Measurements from ENCODE around the gene TRABD2B. TPM values are rescaled to one million over a fixed set of nuclear protein-coding genes. Genes with fewer than 3 reads are reported as not detected.

The TRABD2B gene
- total and polyA plus RNA-seq, 2 experiments from 2014 or later, result 1.6 to 2.0 TPM

GRCh38 chr1:47784497-47784822 lies 212.7 kb downstream of the TRABD2B start (continued):
- no peak for TF ChIP-seq STAT1 (IDR thresholded peaks at IDR 0.05; ENCODE audit: unreplicated experiment)
- TF ChIP-seq CREB1 (CRISPR knock-in tag; IDR thresholded peaks at IDR 0.05; ENCODE audit: low read depth), result no peak
- no peak for TF ChIP-seq EZH2phosphoT487 (IDR thresholded peaks at IDR 0.05; ENCODE audit: unreplicated experiment)
- TF ChIP-seq ZNF114 (CRISPR knock-in tag; IDR thresholded peaks at IDR 0.05), result no peak
- no peak for TF ChIP-seq JUNB (IDR thresholded peaks at IDR 0.05; ENCODE audit: unreplicated experiment)
- no peak for TF ChIP-seq REST (IDR thresholded peaks at IDR 0.05; ENCODE audit: unreplicated experiment)
- no peak for TF ChIP-seq ZNF331 (CRISPR knock-in tag; IDR thresholded peaks at IDR 0.05; ENCODE audit: low read depth)
- no peak for TF ChIP-seq CTCF (conservative IDR thresholded peaks at IDR 0.05; ENCODE audit: low read depth in 2 of 2)
- TF ChIP-seq POLR2AphosphoS5 (IDR thresholded peaks at IDR 0.05; ENCODE audit: low read depth), result no peak
- TF ChIP-seq EZH2 (IDR thresholded peaks at IDR 0.05; ENCODE audit: low read depth, unreplicated experiment), result no peak

DNA sequence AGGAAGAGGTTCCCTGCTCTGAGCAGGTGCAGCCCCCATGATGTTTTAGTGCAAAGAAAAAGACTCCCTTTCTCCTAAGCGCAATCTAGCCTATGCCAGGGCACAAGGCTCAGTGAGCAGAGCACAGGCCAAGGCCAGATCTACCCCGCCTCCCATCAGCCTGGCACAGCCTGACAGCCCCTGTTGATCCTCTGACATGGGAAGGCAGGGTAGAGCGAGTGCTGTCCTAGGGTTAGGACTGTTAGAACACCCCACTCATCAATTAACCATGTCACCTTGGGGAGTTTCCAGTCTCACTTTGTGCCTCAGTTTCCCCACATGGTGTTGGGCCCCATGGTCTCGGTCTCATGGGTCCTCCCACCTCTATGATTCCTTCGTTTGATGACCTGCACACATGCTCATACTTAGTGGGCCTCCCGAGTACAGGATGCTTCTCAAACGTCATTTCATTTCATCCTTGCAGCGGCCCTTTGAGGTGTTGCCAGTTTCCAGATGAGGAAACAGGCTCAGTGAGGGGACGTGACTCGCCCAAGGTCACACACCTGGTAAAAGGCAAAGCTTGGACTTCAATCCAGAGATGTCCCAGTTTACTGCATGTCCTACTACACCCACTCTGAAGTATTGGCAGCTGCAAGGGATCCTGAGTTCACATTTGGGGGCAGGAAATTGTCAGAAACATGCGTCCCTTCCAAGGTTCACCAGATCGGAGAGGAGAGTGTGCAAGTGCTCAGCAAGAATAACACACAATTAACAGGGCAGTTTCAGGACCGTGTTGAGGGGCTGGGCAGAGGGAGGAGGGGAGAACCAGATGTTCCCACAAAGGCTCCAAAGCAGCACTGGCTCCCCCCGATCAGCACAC lies 213.3 kb downstream of the TRABD2B start:
- H3K79me2 ChIP-seq (replicated peaks; ENCODE audit: insufficient read depth), result no peaks in the 10 kb centered on the region
- no peak overlapping the region for H3K27ac ChIP-seq (ENCODE audit: low read depth)
- ATAC-seq, result no peak
- H3K36me3 Mint-ChIP-seq (ENCODE audit: low read depth), result no peaks in the 10 kb centered on the region
- no peak overlapping the region for H3K4me3 ChIP-seq
- no peaks in the 10 kb centered on the region for H3K4me1 Mint-ChIP-seq
- DNase-seq (ENCODE audit: low spot score), result no peak
- no peaks in the 10 kb centered on the region for H3K9me3 Mint-ChIP-seq
- no peaks in the 10 kb centered on the region for H3K4me1 ChIP-seq (ENCODE audit: insufficient read depth)
- no peak overlapping the region for H3K4me3 Mint-ChIP-seq
- H3K4me2 ChIP-seq, result no peak overlapping the region
- H3K27ac Mint-ChIP-seq, result no peak overlapping the region
- H4K20me1 ChIP-seq (replicated peaks; ENCODE audit: insufficient read depth), result no peaks in the 10 kb centered on the region
- H2AFZ ChIP-seq, result no peak overlapping the region
- H3K36me3 ChIP-seq (ENCODE audit: insufficient read depth), result no peaks in the 10 kb centered on the region
- no peaks in the 10 kb centered on the region for H3K9me2 ChIP-seq (ENCODE audit: insufficient read depth)
- peaks cover 2% of the 10 kb centered on the region for H3K27me3 Mint-ChIP-seq (ENCODE audit: insufficient read depth, low read depth, poor library complexity)
- H3K27me3 ChIP-seq (ENCODE audit: insufficient read depth), result no peaks in the 10 kb centered on the region
- no peaks in the 10 kb centered on the region for H3F3A ChIP-seq (replicated peaks; ENCODE audit: low read depth)
- TF ChIP-seq NANOG (IDR thresholded peaks at IDR 0.05; ENCODE audit: borderline replicate concordance), result no peak
- no peak for TF ChIP-seq ZNF331 (CRISPR knock-in tag; IDR thresholded peaks at IDR 0.05; ENCODE audit: low read depth)
- no peak for TF ChIP-seq REST (IDR thresholded peaks at IDR 0.05; ENCODE audit: unreplicated experiment)
- TF ChIP-seq JUNB (IDR thresholded peaks at IDR 0.05; ENCODE audit: unreplicated experiment), result no peak
- TF ChIP-seq POLR2AphosphoS5 (IDR thresholded peaks at IDR 0.05; ENCODE audit: low read depth), result no peak
- TF ChIP-seq EZH2phosphoT487 (IDR thresholded peaks at IDR 0.05; ENCODE audit: unreplicated experiment), result no peak
- TF ChIP-seq CTCF (conservative IDR thresholded peaks at IDR 0.05; ENCODE audit: low read depth in 2 of 2), result no peak
- no peak for TF ChIP-seq STAT1 (IDR thresholded peaks at IDR 0.05; ENCODE audit: unreplicated experiment)
- TF ChIP-seq CREB1 (CRISPR knock-in tag; IDR thresholded peaks at IDR 0.05; ENCODE audit: low read depth), result no peak
- no peak for TF ChIP-seq ZNF114 (CRISPR knock-in tag; IDR thresholded peaks at IDR 0.05)
- TF ChIP-seq, protein P1, sequence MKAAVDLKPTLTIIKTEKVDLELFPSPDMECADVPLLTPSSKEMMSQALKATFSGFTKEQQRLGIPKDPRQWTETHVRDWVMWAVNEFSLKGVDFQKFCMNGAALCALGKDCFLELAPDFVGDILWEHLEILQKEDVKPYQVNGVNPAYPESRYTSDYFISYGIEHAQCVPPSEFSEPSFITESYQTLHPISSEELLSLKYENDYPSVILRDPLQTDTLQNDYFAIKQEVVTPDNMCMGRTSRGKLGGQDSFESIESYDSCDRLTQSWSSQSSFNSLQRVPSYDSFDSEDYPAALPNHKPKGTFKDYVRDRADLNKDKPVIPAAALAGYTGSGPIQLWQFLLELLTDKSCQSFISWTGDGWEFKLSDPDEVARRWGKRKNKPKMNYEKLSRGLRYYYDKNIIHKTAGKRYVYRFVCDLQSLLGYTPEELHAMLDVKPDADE (IDR thresholded peaks at IDR 0.05), result no peak
